NCI-H2029 (cell line): ENCODE results near the gene MAPK13.

Experiments used
- DNase-seq: peaks from one replicate; lab custom pipeline; 2025; lab: John Stamatoyannopoulos, UW

The MAPK13 gene

DNA sequence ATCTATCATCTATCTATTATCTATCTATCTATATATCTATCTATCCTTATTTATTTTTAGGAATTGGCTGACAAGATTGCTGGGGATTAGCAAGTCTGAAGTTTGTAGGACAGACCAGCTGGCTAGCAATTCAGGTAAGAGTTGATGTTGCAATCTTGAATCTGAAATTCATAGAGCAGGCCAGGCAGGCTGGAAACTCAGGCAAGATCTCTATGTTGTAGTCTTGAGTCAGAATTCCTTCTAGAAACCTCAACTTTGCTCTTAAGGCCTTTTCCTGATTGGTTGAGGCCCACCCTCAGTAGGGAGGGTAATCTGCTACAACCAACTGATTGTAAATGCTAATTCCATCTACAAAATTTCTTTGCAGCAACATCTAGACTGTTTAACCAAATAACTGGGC, 19.2 kb downstream of the MAPK13 start:
- DNase-seq: no peak

DNA sequence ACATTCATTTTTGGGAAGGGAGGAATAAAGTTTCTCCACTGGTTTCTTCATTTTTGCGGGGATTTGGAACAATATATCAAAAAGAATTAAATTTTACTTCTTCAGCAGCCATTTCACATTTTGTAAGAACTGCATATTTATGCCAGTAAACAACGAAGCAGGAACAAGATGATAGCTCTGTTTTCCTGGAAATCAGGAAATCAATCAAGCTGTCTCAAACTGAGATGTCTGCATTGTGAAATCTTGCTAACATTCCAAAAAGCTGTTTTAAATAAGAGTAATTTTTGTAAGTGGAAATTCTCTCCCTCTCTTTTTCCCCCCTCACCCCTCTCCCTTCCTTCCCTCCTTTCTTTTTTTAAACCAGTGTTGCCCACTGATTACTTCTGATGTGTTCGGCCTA, 20.0 kb downstream of the MAPK13 start:
- DNase-seq: no peak

- no peak for DNase-seq
Observed at GRCh38 chr6:36154286-36154685, 24.0 kb downstream of the MAPK13 start.

DNA sequence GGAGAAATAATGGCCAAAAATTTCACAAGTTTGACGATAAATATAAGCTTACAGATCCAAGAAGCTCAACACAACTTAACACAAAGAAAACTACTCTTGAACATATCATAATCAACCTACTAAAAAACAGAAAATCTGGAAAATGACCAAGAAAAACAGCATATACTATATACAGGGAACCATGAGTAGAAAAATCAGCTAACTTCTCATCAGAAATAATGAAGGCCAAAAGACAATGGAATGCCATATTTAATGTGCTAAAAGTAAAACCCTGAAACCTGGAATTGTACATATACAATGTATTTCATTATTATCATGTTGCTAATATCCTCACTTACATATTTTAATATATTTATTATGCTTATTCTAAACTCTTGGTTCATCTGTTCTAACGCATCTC, 25.3 kb downstream of the MAPK13 start:
- no peak for DNase-seq

- DNase-seq: no peak
Observed at GRCh38 chr6:36160147-36160760, 29.9 kb downstream of the MAPK13 start.

- no peak for DNase-seq
Observed at GRCh38 chr6:36169023-36170007, 39.0 kb downstream of the MAPK13 start.

GRCh38 chr6:36170704-36171103, 40.4 kb downstream of the MAPK13 start:
- no peak for DNase-seq

GRCh38 chr6:36171573-36171972, 41.3 kb downstream of the MAPK13 start:
- no peak for DNase-seq

DNA sequence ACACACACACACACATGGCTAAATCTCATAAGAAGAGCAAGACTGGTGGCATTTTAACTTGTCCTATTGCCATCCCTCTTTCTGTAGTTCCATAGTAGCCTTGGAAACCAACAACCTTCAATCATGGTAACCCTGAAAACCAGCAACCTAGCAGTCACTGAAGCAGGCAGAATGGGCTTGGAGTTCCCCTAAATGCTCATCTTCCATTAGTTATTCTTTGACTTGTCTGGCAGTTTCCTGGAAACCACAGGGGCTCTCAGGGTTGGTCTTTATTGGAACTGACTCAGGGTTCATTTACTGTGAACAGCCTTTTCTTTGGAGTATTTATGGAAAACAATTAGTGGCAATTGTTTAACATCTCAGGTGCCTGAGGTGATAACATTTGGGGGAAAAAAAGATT, 46.9 kb downstream of the MAPK13 start:
- no peak for DNase-seq

- DNase-seq: no peak
Observed at GRCh38 chr6:36178544-36178943, 48.2 kb downstream of the MAPK13 start.

- DNase-seq: no peak
Observed at GRCh38 chr6:36180126-36180525, 49.8 kb downstream of the MAPK13 start.

- DNase-seq: no peak
Observed at GRCh38 chr6:36184311-36184710, 54.0 kb downstream of the MAPK13 start.

- DNase-seq: no peak
Observed at GRCh38 chr6:36186199-36186598, 55.9 kb downstream of the MAPK13 start.

DNA sequence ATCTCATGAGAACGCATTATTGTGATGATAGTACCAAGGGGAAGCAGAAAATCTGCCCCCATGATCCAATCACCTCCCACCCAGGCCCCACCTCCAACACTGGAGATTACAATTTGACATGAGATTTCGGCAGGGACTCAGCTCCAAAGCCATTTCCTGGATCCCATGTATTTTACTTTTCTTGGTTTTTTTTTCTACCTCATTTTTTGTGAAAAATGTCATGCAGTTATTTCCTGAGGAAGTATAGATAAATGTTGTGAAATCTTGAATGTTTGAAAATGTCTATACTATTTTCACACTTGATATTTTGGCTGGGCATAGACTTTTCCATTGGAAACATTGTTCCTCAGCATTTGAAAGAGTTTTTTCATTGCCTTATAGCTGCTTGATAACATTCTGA, 57.1 kb downstream of the MAPK13 start:
- DNase-seq: no peak
